H9 (cell line): ENCODE data around the gene SKIDA1. TPM values are rescaled to one million over a fixed set of nuclear protein-coding genes. Genes with fewer than 3 reads are reported as not detected.

ENCODE experiments used
- DNase-seq: peaks from one replicate; pipeline ENCODE4 v3.0.0-alpha.2; 2017
- H2AFZ ChIP-seq: one replicate; pipeline ENCODE4 v1.6.1; 2013; ENCODE audit warnings: mild to moderate bottlenecking, low read length, control low read depth, moderate library complexity
- H2AK5ac ChIP-seq: 2 replicates; pipeline ENCODE4 v1.6.1; 2013; ENCODE audit warnings: low read length, control low read depth, mixed read lengths; ENCODE audit not compliant: insufficient read length
- H2BK120ac ChIP-seq: one replicate; pipeline ENCODE4 v1.6.1; 2013; ENCODE audit warnings: low read depth, mild to moderate bottlenecking, low read length, control low read depth, inconsistent platforms; ENCODE audit not compliant: poor library complexity, severe bottlenecking
- H2BK12ac ChIP-seq: 2 replicates; pipeline ENCODE4 v1.6.1; 2013; ENCODE audit warnings: low read length, control low read depth, mixed read lengths, low read depth; ENCODE audit not compliant: insufficient read length
- H2BK15ac ChIP-seq: 2 replicates; pipeline ENCODE4 v1.6.1; 2013; ENCODE audit warnings: low read depth, low read length, control low read depth
- H2BK20ac ChIP-seq: one replicate; pipeline ENCODE4 v1.6.1; 2013; ENCODE audit warnings: low read depth, mild to moderate bottlenecking, low read length, control low read depth, inconsistent platforms; ENCODE audit not compliant: poor library complexity, severe bottlenecking
- H2BK5ac ChIP-seq: 2 replicates; pipeline ENCODE4 v1.6.1; 2013; ENCODE audit warnings: low read length, control low read depth, mixed read lengths; ENCODE audit not compliant: insufficient read length
- H3K14ac ChIP-seq: 2 replicates; pipeline ENCODE4 v1.6.1; 2013; ENCODE audit warnings: low read length, control low read depth; ENCODE audit not compliant: insufficient read depth
- H3K18ac ChIP-seq: 2 replicates; pipeline ENCODE4 v1.6.1; 2013; ENCODE audit warnings: low read depth, mild to moderate bottlenecking, mixed read lengths, low read length, control low read depth; ENCODE audit not compliant: insufficient read length
- H3K23ac ChIP-seq: 2 replicates; pipeline ENCODE4 v1.6.1; 2013; ENCODE audit warnings: low read length, control low read depth, mixed read lengths, low read depth; ENCODE audit not compliant: insufficient read length
- H3K23me2 ChIP-seq: 2 replicates; pipeline ENCODE4 v1.6.1; 2013; ENCODE audit warnings: low read depth, mild to moderate bottlenecking, mixed read lengths, low read length, control low read depth; ENCODE audit not compliant: insufficient read length, poor library complexity, severe bottlenecking
- H3K27ac ChIP-seq: 2 replicates; pipeline ENCODE4 v1.5.1; 2013; ENCODE audit warnings: low read length, control low read depth, mixed read lengths, low read depth; ENCODE audit not compliant: insufficient read length
- H3K27me3 ChIP-seq: 2 replicates; pipeline ENCODE4 v1.6.1; 2013; ENCODE audit warnings: low read length, control low read depth, inconsistent platforms; ENCODE audit not compliant: insufficient read depth
- H3K4ac ChIP-seq: 2 replicates; pipeline ENCODE4 v1.6.1; 2013; ENCODE audit warnings: low read depth, mild to moderate bottlenecking, control low read depth, inconsistent platforms, low read length, moderate library complexity
- H3K4me1 ChIP-seq: 2 replicates; pipeline ENCODE4 v1.6.1; 2013; ENCODE audit warnings: low read length, control low read depth, inconsistent platforms; ENCODE audit not compliant: insufficient read depth
- H3K4me2 ChIP-seq: 2 replicates; pipeline ENCODE4 v1.6.1; 2013; ENCODE audit warnings: low read length, control low read depth, mixed read lengths; ENCODE audit not compliant: insufficient read length, insufficient read depth
- H3K56ac ChIP-seq: 2 replicates; pipeline ENCODE4 v1.6.1; 2013; ENCODE audit warnings: low read depth, mild to moderate bottlenecking, mixed read lengths, low read length, control low read depth; ENCODE audit not compliant: insufficient read length
- H3K79me1 ChIP-seq: 2 replicates; pipeline ENCODE4 v1.6.1; 2013; ENCODE audit warnings: low read depth, mild to moderate bottlenecking, moderate library complexity, low read length, control low read depth, inconsistent platforms; ENCODE audit not compliant: insufficient read depth, poor library complexity, severe bottlenecking
- H3K79me2 ChIP-seq: 2 replicates; pipeline ENCODE4 v1.6.1; 2013; ENCODE audit warnings: low read length, control low read depth, inconsistent platforms; ENCODE audit not compliant: insufficient read depth
- H3K9ac ChIP-seq: 2 replicates; pipeline ENCODE4 v1.6.1; 2013; ENCODE audit warnings: low read length, control low read depth, mixed read lengths; ENCODE audit not compliant: insufficient read length; ENCODE audit errors: extremely low read depth
- H3K9me3 ChIP-seq: one replicate; pipeline ENCODE4 v1.6.1; 2013; ENCODE audit warnings: low read depth, low read length, inconsistent platforms; ENCODE audit not compliant: control insufficient read depth
- H3T11ph ChIP-seq: one replicate; pipeline ENCODE4 v1.6.1; 2013; ENCODE audit warnings: mild to moderate bottlenecking, low read length, control low read depth, inconsistent platforms
- H4K20me1 ChIP-seq: one replicate; pipeline ENCODE4 v1.6.1; 2013; ENCODE audit not compliant: control insufficient read depth, insufficient read length, insufficient read depth
- H4K5ac ChIP-seq: 2 replicates; pipeline ENCODE4 v1.6.1; 2013; ENCODE audit warnings: low read depth, mild to moderate bottlenecking, mixed read lengths, low read length, control low read depth; ENCODE audit not compliant: insufficient read length
- H4K8ac ChIP-seq: replicated peaks from 2 replicates; pipeline ENCODE4 v1.6.1; 2013; ENCODE audit warnings: low read length, control low read depth, mixed read lengths, low read depth; ENCODE audit not compliant: insufficient read length
- H4K91ac ChIP-seq: 2 replicates; pipeline ENCODE4 v1.6.1; 2013; ENCODE audit warnings: low read depth, mild to moderate bottlenecking, moderate library complexity, mixed read lengths, low read length, control low read depth; ENCODE audit not compliant: insufficient read length
- H3K27ac Mint-ChIP-seq, 3 experiments: 2 replicates in 2 of 3; 3 replicates in 1 of 3; pipeline ENCODE4 v1.8.0; 2020 to 2021; ENCODE audit warnings: mixed read lengths in 3 of 3, mild to moderate bottlenecking in 1 of 3, moderate library complexity in 1 of 3
- H3K27me3 Mint-ChIP-seq: 2 replicates; pipeline ENCODE4 v1.8.0; 2021; ENCODE audit warnings: low read depth, mild to moderate bottlenecking, moderate library complexity, mixed read lengths
- H3K36me3 Mint-ChIP-seq, 3 experiments: 2 replicates in 2 of 3; 3 replicates in 1 of 3; pipeline ENCODE4 v1.8.0; 2020 to 2021; ENCODE audit warnings: low read depth in 3 of 3, mixed read lengths in 3 of 3; ENCODE audit not compliant: insufficient read depth in 1 of 3
- H3K4me1 Mint-ChIP-seq, 2 experiments: 2 replicates each; pipeline ENCODE4 v1.8.0; 2020; ENCODE audit warnings: mixed read lengths in 2 of 2
- H3K4me3 Mint-ChIP-seq, 2 experiments: 2 replicates in 1 of 2; 3 replicates in 1 of 2; pipeline ENCODE4 v1.8.0; 2020 to 2021; ENCODE audit warnings: mild to moderate bottlenecking in 2 of 2, mixed read lengths in 2 of 2, moderate library complexity in 1 of 2
- H3K9me3 Mint-ChIP-seq, 2 experiments: 2 replicates in 1 of 2; 3 replicates in 1 of 2; pipeline ENCODE4 v1.8.0; 2020; ENCODE audit warnings: mild to moderate bottlenecking in 2 of 2, mixed read lengths in 2 of 2, moderate library complexity in 1 of 2
- WGBS: extraction: QIAGEN DNeasy Blood & Tissue Kit; methylation state at CpG from one replicate; pipeline ENCODE4 v1.1.7; 2013; ENCODE audit warnings: missing lambda C conversion rate, low lambda C conversion rate, mixed read lengths; ENCODE audit not compliant: insufficient read length; ENCODE audit errors: extremely low coverage; 5-methylcytosine and 5-hydroxymethylcytosine counted together
- total RNA-seq: library from RNA; stranded (reverse); gene quantifications from 2 replicates; pipeline ENCODE4 v1.2.1, GENCODE V29; 2021
- TF ChIP-seq, protein P1 (sequence below): fragments of 200-600 bp; sonication (generic); conservative IDR thresholded peaks from 3 replicates; pipeline ENCODE4 v1.8.0; 2021; ENCODE audit warnings: antibody characterized with exemption, mild to moderate bottlenecking

SKIDA1 gene
- total RNA-seq, 1 experiment from 2014 or later: 5.9 TPM

DNA sequence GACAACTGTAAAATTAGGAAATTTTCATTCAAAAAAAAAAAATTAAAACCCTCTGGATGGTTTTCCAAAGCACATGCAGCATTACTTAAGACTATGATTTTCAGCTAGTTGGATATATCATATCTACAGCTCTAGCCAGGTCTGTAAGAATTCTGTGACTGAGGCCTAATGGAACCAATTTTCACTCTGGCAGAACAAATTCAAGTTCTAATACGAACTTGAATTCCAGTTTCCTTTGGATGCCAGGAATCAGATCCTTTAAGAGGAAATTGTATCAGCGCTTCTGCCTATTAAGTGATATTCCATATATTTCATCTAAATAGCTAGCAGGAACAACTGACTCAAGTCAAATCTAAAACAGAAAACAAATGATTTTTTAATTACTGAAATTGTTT, 34.8 kb downstream of the SKIDA1 start:
- H3K9me3 Mint-ChIP-seq: no peaks in the 10 kb centered on the region; a peak in 1 of 5 replicates
- no CpG with 5 or more reads among the region's 2 CpGs for WGBS
- H3K27me3 ChIP-seq: no peaks in the 10 kb centered on the region
- no peak overlapping the region for H4K91ac ChIP-seq
- H2BK120ac ChIP-seq: no peak overlapping the region
- no peak overlapping the region for H3K23ac ChIP-seq
- H3K79me1 ChIP-seq: no peaks in the 10 kb centered on the region
- peaks cover 15% of the 10 kb centered on the region for H3K23me2 ChIP-seq
- H3K27me3 Mint-ChIP-seq: no peaks in the 10 kb centered on the region
- no peak overlapping the region for H3K4me2 ChIP-seq
- H3K9ac ChIP-seq: no peak overlapping the region
- no peak overlapping the region for H2BK20ac ChIP-seq
- no peak overlapping the region for H3K56ac ChIP-seq
- no peak overlapping the region for H2BK12ac ChIP-seq
- H3K27ac Mint-ChIP-seq: no peak overlapping the region
- H2BK5ac ChIP-seq: no peak overlapping the region
- no peak for DNase-seq
- no peak overlapping the region for H4K8ac ChIP-seq
- no peak overlapping the region for H2BK15ac ChIP-seq
- H3K9me3 ChIP-seq: no peaks in the 10 kb centered on the region
- H3K14ac ChIP-seq: no peak overlapping the region
- H4K20me1 ChIP-seq: no peaks in the 10 kb centered on the region
- H4K5ac ChIP-seq: no peak overlapping the region
- peaks cover 22 to 30% of the 10 kb centered on the region in 2 experiments for H3K4me1 Mint-ChIP-seq
- no peaks in the 10 kb centered on the region for H3K4me1 ChIP-seq
- TF ChIP-seq, protein P1, sequence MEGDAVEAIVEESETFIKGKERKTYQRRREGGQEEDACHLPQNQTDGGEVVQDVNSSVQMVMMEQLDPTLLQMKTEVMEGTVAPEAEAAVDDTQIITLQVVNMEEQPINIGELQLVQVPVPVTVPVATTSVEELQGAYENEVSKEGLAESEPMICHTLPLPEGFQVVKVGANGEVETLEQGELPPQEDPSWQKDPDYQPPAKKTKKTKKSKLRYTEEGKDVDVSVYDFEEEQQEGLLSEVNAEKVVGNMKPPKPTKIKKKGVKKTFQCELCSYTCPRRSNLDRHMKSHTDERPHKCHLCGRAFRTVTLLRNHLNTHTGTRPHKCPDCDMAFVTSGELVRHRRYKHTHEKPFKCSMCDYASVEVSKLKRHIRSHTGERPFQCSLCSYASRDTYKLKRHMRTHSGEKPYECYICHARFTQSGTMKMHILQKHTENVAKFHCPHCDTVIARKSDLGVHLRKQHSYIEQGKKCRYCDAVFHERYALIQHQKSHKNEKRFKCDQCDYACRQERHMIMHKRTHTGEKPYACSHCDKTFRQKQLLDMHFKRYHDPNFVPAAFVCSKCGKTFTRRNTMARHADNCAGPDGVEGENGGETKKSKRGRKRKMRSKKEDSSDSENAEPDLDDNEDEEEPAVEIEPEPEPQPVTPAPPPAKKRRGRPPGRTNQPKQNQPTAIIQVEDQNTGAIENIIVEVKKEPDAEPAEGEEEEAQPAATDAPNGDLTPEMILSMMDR: no peak
- H3K79me2 ChIP-seq: no peaks in the 10 kb centered on the region
- H3K18ac ChIP-seq: no peak overlapping the region
- H2AFZ ChIP-seq: no peak overlapping the region
- H3K27ac ChIP-seq: no peak overlapping the region
- H3K4ac ChIP-seq: no peak overlapping the region
- H2AK5ac ChIP-seq: no peak overlapping the region
- peaks cover 2 to 20% (median 14%) of the 10 kb centered on the region in 3 experiments; a peak in 5 of 7 replicates for H3K36me3 Mint-ChIP-seq
- no peak overlapping the region for H3T11ph ChIP-seq
- H3K4me3 Mint-ChIP-seq: no peak overlapping the region
